ENCODE data around the gene PHYKPL. TPM values are rescaled to one million over a fixed set of nuclear protein-coding genes. Genes with fewer than 3 reads are reported as not detected.

The PHYKPL gene
- total RNA-seq, result 10 to 100 TPM; 43.6 to 53.5 TPM
- long read RNA-seq, transcript PHYKPL-201 (13 exons, 2,038 nt), result major isoform, 46 of 85 reads
- long read RNA-seq, partial matches to known transcripts, result 3 of 85 reads
- long read RNA-seq, other reads (novel, unspliced or antisense), result 36 of 85 reads

DNA sequence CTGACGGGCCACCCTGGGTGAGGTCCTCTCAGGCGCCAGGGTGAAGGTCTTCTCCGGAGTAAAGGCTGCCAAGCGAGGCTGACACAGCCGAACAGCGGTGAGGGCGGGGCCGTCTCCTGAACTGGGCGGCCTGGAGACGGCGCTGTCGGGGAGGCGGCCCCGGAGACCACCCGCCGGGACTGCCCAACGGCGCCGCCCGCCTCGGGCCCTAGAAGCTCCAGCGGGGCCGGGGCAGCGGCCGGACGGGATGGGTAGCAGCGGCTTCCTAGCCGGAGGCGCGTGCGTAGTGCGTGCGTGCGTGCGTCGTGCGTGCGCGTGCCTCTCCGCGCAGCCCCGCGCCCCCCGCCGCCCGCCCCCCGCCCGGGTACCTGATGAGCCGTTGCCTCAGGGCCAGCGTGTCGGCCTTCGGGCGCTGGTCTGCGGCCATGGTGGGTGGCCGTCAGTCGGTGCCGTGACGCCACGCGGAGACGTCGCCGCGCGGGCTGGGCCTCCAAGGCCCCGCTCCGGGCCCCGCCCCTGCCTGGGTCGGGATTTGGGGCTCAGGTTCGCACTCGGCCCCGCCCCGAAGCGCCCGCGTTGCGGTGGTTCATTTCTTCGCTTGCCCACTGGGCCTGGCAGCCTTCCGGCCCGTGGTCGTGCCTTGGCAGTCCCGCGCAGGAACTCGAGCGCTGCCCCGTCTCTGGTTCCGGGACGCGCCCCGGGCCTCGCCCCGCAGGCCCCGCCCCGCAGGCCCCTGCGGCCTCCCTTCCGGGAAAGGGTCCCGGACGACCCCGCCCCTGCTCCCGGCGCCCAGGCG lies at the start of gene PHYKPL:
Gene PHYKPL (minus strand): TSS at position 679 of the 796 bp plus-strand sequence. CDS start 252 bp downstream, at position 427.
- peak; percentile 87 for DNase-seq
- ATAC-seq, result peak; percentile 78 to 85
- intact Hi-C loops (cut with DNase I), result no loop called here

DNA sequence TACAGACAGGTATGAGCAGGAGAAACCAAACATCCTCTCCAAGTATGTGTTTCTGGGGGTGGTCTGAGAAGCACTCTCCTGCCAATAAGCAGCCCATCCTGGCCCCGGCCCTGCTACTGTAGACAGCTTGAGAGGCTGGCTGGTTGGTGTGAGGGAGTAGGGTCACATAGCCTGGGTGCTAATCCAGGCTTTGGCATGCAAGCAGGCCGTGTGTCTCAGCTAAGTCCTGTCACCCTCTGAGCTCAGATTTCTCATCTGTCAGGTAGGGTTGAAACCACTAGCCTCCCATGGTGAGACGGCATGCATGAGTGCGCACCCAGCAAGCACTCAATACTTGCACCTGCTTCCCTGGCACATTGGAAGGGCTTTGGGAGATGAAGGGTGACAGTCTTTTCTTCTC lies 49.8 kb upstream of the PHYKPL start:
- intact Hi-C loops (cut with DNase I), result loop anchor here in 1 of 2 donors (10.0 kb wide), 1 partner anchor 172 kb away; no protein-coding TSS in a partner anchor
- DNase-seq (no peak), ATAC-seq (no peak)

DNA sequence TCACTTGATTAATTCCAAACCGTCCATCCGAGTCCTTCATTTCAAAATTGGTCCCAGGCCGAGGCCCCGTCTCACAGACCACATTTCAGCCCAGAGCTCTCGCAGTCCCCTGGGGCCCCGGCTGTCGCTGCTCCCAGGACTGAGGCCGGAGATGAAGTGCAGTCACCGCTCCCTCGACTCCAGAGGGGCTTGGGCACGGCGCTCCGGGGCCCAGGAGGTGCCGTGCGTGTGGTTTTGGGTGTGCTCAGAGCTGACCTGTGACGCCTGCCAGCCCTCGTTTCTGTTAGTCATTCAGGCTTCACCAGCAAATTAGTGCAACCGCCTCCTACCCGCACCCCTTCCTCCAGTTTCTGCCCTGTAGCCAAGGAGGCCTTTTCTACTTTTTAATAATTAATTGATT lies 48.7 kb upstream of the PHYKPL start:
- intact Hi-C loops (cut with DNase I), result loop anchor here in 1 of 2 donors (2.0 to 10.0 kb wide), 2 partner anchors 173 to 269 kb away; no protein-coding TSS in a partner anchor
- DNase-seq, result no peak
- ATAC-seq, result no peak

DNA sequence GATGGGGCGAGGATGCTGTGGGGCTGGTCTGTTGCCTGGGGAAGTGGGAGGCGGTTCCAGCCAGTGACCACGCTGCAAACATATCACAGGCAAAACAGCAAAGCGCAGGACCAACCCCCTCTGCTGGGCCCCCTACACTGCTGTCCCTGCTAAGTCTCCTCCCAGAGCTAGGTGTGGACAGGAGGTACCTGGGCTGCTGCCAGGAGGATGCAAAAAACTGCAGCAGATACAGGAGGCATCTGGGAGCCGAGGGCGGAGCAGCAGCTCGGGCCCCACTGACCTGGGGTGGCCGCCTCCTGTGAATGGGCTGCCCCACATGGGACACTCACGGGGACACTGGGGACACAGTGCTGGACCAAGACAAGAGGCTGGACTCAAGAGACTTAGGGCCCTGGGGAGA lies 48.0 kb upstream of the PHYKPL start:
- intact Hi-C loops (cut with DNase I), result loop anchor here in 1 of 2 donors (1.0 to 10.0 kb wide), 3 partner anchors 174 to 311 kb away; no protein-coding TSS in a partner anchor
- no peak for DNase-seq
- ATAC-seq, result no peak

DNA sequence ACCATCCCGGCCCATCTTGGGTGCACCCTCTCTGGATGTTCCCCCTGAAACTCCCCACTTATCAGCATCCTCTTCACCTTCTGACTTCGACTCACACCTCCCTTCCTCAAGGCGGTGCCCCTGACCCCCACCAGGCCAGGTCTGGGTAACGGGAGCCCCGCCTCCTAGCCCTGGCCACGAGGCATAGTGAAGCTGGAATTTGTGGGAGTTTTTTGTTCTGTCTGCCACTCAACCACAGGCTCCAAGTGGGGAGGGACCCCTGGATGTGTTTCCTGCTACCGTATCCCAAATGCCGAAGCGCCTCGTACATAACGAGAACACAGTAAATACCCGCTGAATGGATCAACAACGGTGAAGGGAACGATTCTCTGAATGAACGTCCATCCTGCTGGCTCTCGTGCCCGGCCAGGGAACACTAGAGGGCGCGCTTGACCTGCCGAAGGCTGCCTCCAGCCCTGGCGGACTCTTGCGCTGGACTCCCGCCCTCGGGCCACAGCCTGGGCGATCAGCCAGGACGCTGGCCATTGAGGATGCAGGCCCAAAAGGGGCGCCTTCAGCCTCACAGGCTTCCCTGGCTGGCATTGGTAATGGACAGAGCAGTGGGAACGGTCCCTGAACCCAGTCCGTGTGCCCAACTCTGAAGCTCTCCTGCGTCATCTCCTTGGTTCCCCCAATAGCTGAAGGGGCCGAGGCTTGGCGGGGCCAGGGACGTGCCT lies 47.3 kb upstream of the PHYKPL start:
- intact Hi-C loops (cut with DNase I), result loop anchor here in 1 of 2 donors (1.0 to 10.0 kb wide), 4 partner anchors 175 to 557 kb away; no protein-coding TSS in a partner anchor
- peak; percentile 94 for DNase-seq
- ATAC-seq, result peak; percentile 94 to 97

DNA sequence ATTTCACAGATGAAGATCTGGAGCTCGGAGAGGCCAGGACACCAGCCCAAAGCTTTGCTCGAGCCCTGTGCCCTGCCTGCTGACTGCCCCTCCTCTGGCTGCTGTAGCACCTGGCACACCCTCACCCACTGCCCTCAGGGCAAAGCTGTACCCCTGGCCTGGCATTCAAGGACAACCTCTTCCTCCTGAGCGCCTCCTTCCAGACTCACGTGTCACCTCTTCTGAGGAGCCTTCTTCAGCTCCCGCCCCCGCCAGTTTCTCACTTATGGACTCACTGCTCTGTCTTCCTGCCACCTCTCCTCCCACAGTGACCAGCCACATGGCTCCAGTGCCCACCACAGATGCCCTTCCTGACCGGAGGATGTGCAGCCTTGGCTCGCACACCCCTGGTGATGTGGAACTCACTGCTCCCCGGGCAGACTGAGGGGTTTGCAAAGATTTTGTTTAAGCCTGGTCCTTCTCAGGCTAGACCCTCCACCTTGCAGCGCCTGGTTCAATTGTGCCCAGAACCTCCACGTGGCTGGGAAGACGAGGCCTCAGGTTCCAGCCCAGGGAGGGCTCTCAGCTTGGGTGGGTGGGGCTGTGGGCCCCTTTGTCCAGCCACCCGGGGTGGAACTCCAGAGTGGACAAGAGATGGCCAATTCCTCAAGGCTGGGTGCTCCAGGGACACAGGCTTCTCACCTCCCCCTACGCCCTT lies 46.6 kb upstream of the PHYKPL start:
- no peak for DNase-seq
- ATAC-seq, result no peak
- intact Hi-C loops (cut with DNase I), result loop anchor here in 1 of 2 donors (5.0 kb wide), 1 partner anchor 558 kb away; no protein-coding TSS in a partner anchor

DNA sequence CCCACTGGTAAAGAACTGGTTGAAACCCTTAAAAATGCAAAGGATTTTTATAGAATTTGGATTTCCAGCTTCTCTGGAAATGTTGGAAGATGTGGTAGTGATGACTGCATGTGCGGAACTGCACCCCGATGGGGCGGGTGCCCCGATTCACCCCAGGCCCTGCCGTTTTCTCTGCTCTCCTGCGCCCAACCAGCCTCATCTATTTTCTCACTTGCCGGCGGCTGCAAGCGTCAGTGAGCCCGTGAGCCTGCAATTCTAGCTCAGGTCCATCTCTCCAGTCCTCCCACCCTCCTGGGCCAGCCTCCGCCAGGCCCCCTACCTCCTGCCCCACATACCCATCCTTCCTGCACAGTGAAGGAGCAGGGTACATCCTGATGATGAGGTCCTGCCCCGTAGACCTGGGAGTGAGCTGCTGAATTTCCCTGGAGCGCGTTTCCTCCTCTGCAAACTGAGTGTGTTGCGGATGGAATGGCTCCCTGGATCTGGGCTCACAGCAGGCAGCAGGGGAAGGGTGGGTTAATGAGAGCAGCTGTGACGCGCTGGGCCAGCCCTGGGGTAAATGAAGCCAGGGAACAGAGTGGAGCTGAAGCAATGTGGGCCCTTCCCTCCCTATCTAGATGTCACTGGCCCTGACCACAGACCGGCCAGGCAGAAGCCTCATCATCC lies 45.9 kb upstream of the PHYKPL start:
- ATAC-seq (no peak), DNase-seq (no peak)
- intact Hi-C loops (cut with DNase I), result loop anchor here in 1 of 2 donors (5.0 kb wide), 1 partner anchor 559 kb away; no protein-coding TSS in a partner anchor

DNA sequence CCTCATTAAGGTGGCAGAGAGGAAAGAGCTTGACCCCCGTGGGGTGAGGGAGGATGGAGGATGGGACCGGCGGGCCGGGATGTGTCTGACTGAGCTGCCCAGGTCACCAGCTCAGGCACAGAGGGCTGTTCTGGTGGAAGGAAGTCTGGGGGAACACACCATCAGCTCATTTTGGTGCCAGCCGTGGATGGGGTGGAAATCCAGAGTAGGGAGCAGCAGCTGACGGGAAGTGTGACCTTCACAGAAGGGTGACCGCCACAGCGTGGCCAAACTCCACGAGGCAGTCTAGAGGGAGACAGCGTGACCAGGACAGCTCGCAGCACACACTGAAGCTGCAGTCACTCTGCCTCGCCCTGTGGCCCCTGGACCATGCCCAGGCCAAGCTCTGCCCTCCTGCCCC lies 45.3 kb upstream of the PHYKPL start:
- DNase-seq (no peak), ATAC-seq (no peak)
- intact Hi-C loops (cut with DNase I), result loop anchor here in 1 of 2 donors (5.0 kb wide), 1 partner anchor 559 kb away; no protein-coding TSS in a partner anchor

DNA sequence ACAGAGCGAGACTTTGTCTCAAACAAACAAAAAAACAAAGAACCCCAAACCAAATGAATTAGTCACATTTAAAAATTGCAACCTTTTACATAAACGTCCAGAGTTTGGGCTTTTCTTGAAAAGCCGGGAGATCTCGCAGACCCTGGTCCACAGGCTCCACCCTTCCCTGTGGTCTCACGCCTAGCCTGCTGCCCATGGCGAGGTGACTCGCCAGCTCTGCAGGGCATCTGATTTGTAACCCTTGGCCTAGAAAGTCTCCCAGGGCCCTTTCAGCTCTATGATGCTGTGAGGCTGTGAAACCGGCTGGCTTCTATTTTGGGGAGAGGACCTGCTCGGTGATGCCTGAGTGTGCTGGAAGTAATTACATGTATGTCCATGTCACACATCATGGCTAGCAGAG lies 44.7 kb upstream of the PHYKPL start:
- ATAC-seq (no peak), DNase-seq (no peak)
- intact Hi-C loops (cut with DNase I), result loop anchor here in 1 of 2 donors (5.0 kb wide), 1 partner anchor 560 kb away; no protein-coding TSS in a partner anchor

DNA sequence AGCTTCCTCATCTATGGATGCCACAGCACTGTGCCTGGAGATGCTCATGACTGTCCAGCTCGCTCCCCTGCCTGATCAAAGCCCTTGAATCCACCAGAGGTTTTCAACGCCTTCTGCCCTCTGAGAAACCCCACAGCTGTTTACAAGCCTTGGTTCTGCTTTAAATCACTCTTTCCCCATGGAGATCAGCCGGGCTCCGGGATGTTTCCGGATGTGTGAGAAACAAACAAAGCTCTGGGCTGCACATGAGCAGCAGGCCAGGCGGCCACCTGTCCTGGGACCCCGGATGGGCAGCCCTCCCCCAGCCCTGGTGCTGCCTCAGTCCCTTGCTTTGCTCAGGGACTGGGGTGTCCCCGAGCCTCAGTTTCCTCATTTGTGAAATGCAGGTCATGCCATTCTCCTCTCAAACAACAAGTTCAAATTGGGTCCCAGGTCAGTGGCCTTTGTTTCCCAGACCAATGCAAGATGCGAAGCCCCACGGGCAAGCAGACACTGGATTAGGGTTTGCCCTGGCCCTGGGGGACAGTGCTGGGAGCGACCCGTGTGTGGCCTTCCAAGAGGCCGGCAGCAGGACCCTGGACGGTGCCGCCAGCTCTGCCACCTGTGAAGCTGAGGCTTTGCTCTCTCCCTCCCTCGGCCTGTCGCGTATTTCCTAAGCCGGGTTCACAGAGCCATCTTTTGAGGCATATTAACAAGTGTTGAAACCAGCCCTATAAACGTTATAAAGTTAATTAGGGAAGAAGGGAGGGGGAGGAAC lies 42.4 kb upstream of the PHYKPL start:
- no peak for DNase-seq
- intact Hi-C loops (cut with DNase I), result loop anchor here in 1 of 2 donors (5.0 kb wide), 1 partner anchor 562 kb away; no protein-coding TSS in a partner anchor
- no peak for ATAC-seq

DNA sequence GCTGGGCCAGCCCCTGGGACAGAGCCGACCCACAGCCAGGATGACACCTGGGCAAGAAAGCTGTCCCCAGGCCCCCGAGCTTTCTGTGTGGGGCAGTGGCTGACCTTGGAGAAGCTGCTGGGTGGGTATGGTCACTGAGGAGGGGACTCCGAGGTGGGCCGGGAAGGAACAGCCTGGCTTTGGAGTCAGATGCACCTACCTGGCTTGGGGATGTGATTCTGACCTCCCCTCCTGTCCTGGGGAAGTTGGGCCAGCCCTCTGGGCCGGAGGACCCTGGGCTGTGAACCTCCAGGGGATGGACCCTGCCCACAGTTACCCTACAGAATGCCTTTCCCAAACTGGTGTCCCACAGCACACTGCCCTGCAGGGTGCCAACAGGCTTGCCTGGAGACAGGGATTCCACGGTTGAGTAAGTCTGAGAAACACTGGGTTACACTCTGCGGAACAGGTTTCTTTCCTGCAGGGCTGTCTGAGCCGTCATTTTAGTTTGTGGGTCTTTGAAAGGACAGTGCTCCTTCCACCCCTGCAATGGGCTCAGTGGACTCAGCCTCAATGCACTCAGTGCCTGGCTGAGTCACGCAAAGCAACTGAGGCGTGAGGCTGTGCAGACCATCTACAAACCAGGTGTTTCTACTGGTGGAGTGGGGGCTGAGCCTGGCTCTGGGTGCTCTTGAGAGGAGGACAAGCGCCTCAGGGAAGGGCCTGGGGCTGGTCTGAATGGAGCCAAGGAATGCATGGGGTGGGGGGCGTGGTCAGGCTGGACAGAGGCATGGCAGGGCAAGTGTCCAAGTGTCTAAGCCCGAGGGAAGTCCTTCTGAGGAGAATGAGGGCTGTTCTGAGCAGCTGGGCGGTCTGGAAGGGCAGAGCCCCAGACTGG lies 41.3 kb upstream of the PHYKPL start:
- no peak for DNase-seq
- intact Hi-C loops (cut with DNase I), result no loop called here
- ATAC-seq, result peak in 1 of 2 donors; percentile 35

DNA sequence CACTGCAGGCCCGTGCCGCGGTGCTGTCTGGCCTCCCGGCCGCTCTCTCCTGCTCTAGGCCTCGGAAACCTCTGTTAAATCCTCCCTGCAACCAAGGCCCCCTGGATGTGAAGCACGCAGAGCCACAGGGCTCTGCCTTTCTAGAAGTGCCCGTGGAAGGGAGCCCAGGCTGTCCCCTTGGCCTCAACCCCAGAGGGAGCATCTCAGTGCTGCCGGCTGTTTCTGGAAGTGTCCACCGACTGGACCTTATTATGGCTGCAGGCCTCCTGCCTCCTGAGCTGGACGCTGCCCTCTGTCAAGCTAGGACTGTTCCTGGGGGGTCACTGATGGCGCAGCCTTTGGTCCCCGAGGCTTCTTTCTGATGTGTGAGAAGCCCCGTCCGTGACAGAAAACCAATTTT lies 40.4 kb upstream of the PHYKPL start:
- ATAC-seq, result peak in 1 of 2 donors; percentile 29
- intact Hi-C loops (cut with DNase I), result no loop called here
- no peak for DNase-seq

DNA sequence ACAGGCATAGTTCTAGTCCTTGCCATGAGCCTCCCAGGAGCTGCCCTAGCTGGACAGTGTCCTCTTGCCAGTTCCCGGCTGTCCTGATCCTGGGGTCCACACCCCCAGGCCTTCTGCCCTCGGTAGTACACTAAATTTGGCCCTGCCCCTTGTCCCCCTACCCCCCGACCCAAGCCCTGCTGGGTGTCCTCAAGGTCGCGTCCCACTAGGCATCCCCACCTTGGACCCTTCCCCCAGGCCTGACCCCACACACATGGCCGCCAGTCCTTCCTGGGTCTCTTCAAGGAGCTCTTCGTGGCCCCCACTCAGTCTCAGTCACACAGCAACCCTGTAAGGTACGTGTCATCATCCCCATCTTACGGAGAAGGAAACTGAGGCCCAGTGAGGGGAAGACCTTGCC lies 40.0 kb upstream of the PHYKPL start:
- no peak for ATAC-seq
- DNase-seq, result no peak
- intact Hi-C loops (cut with DNase I), result no loop called here

DNA sequence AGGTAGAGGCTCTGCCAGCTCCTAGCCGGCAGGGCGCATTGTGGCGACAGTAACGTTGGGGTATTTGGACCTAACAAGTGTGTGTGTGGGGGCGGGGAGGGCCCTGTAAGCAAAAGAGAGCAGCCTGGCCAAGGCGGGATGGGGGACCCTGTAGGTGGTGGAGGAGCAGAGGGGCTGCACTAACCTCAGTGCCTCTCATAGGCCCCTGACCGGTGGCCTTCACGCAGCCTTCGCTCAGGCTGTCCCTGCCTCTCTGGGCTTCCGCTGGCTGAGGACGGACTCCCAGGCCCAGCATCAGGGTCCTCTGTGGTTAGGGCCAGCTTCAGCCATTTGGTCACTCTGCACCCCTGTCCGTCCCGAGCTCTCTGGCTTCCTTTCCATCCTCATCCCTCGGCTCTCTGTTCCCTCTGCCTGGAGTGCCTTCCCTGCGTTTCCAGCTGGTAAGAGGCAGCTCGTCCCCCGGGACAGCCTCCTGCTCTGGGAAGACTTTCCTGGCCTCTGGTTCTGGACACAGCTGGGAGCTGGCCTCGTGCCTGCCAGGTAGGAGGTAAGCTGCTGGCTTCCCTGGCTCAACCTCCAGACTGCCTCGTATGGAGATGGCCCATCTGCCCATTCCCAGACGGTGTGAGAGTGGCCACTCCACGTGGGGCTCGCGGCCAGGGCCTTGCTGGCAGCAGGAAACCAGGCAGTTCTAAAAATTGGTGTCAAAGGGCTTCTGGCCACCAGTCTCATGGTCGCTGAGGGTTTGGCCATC lies 39.3 kb upstream of the PHYKPL start:
- intact Hi-C loops (cut with DNase I), result no loop called here
- ATAC-seq (peak in 1 of 2 donors; percentile 60), DNase-seq (no peak)

DNA sequence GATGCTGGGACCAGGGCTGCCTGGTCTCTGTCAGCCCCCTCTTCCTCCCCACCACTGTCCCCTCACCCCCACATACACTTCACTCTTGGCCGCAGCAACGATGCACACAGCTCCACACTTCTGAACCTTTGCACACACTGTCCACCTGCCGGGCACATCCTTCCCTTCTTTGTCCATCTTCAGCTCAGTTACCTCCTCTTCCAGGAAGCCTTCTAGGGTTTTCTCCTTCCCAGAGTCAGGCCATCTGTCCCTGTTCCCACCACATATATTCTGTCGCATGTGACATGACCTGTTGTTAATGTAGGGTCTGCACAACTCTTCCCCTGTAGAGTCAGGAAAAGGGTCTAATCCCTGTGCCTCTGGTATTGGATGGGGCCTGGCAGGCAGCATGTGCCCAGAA lies 38.6 kb upstream of the PHYKPL start:
- DNase-seq (no peak), ATAC-seq (no peak)
- intact Hi-C loops (cut with DNase I), result no loop called here

DNA sequence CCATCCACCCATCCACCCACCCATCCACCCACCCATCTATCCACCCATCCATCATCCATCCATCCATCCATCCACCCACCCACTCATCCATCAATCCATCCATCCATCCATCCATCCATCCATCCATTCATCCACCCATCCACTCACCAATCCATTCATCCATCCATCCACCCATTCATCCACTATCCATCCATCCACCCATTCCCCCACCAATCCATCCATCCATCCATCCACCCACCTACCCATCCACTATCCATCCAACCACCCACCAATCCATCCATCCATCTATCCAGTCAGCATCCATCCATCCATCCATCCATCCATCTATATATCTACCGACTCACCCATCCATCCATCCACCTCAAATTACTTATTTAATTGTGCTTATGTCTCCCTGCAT lies 36.9 kb upstream of the PHYKPL start:
- no peak for ATAC-seq
- intact Hi-C loops (cut with DNase I), result no loop called here
- DNase-seq, result no peak

Data from left cardiac atrium (tissue), 4 donors.